GM18868 (cell line): ENCODE results near the gene NLRP2B.
"Not testable (repeated sequence)": the region's sequence is repeated elsewhere in the genome, so short reads cannot be mapped to it uniquely, and the experiment has no call there.

ENCODE experiments used
- ATAC-seq: cut with Tn5 transposase; IDR thresholded peaks from one replicate; pipeline ENCODE4 v1.9.1; 2021; ENCODE audit warnings: mild to moderate bottlenecking, moderate library complexity; ENCODE audit not compliant: unreplicated experiment

The NLRP2B gene

GRCh38 chrX:57680160-57680559 is at the start of gene NLRP2B:
NLRP2B (minus strand) TSS chrX:57680260.
- ATAC-seq = no peak

- not testable (repeated sequence) for ATAC-seq
Measured at GRCh38 chrX:57725995-57726394, 45.9 kb upstream of the NLRP2B start.

- ATAC-seq = no peak
Measured at GRCh38 chrX:57681341-57681740, 1.3 kb upstream of the NLRP2B start.

GRCh38 chrX:57678686-57679428 is 1.2 kb downstream of the NLRP2B start:
- ATAC-seq = no peak

- no peak for ATAC-seq
Measured at GRCh38 chrX:57677132-57677858, 2.8 kb downstream of the NLRP2B start.

- ATAC-seq = no peak
Measured at GRCh38 chrX:57675320-57675719, 4.7 kb downstream of the NLRP2B start.

- ATAC-seq = no peak
Measured at GRCh38 chrX:57674861-57675260, 5.2 kb downstream of the NLRP2B start.

GRCh38 chrX:57669961-57670360 is 10.1 kb downstream of the NLRP2B start:
- ATAC-seq = no peak

GRCh38 chrX:57667010-57667409 is 13.1 kb downstream of the NLRP2B start:
- no peak for ATAC-seq

- ATAC-seq = no peak
Measured at GRCh38 chrX:57655065-57655464, 25.0 kb downstream of the NLRP2B start.

GRCh38 chrX:57652705-57653104 is 27.4 kb downstream of the NLRP2B start:
- no peak for ATAC-seq

- no peak for ATAC-seq
Measured at GRCh38 chrX:57651169-57651919, 28.7 kb downstream of the NLRP2B start.

- no peak for ATAC-seq
Measured at GRCh38 chrX:57647020-57647419, 33.0 kb downstream of the NLRP2B start.

GRCh38 chrX:57643698-57644097 is 36.4 kb downstream of the NLRP2B start:
- ATAC-seq = no peak

GRCh38 chrX:57641338-57641737 is 38.7 kb downstream of the NLRP2B start:
- ATAC-seq = no peak

- ATAC-seq = no peak
Measured at GRCh38 chrX:57640674-57641016, 39.4 kb downstream of the NLRP2B start.

- ATAC-seq = not testable (repeated sequence)
Measured at GRCh38 chrX:57629438-57629837, 50.6 kb downstream of the NLRP2B start.
